Brain microvascular endothelial cell (primary cell): ENCODE measurements around the gene TXNRD2.

ENCODE experiments used
- DNase-seq: peaks from one replicate; pipeline ENCODE4 v3.0.0-alpha.2; 2020
- H3K27ac ChIP-seq: fragments of 250-450 bp; sonication (Bioruptor Pico); 2 replicates; pipeline ENCODE4 v1.5.1; 2020; ENCODE audit warnings: mild to moderate bottlenecking, moderate library complexity
- H3K27me3 ChIP-seq: fragments of 250-450 bp; sonication (Bioruptor Pico); replicated peaks from 2 replicates; pipeline ENCODE4 v1.5.1; 2020; ENCODE audit warnings: mild to moderate bottlenecking
- H3K36me3 ChIP-seq: fragments of 250-450 bp; sonication (Bioruptor Pico); replicated peaks from 2 replicates; pipeline ENCODE4 v1.5.1; 2020; ENCODE audit warnings: mild to moderate bottlenecking
- H3K4me3 ChIP-seq: 2 replicates; pipeline ENCODE4 v1.5.1; 2011; ENCODE audit warnings: low read depth, mild to moderate bottlenecking, control low read depth, low read length, moderate library complexity
- in situ Hi-C: cut with HindIII; loops from 2 replicates; pipeline ENCODE4 v1.10.0; 2017; ENCODE audit warnings: low sequenced_read_pairs, low pct_ligation_motif_present
- TF ChIP-seq, protein P1 (sequence below): IDR thresholded peaks from 2 replicates; pipeline ENCODE4 v1.5.1; 2011; ENCODE audit warnings: low read depth, mild to moderate bottlenecking, moderate library complexity, low read length, control low read depth, inconsistent platforms; ENCODE audit errors: missing control alignments

Gene TXNRD2

DNA sequence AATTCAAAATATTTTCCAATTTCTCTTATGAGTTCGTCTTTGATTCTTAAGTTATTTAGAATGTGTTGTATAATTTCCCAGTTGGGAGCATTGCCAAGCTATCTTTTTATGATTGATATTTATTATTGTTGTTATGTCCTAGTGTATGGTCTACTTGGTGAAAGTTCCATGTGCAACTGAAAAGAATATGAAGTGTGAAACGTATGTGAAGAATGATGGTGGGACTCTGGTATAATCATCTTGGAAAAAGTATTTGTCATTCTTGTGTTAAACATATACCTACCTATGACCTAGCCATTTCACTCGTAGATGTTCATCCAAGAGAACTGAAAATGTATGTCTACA lies 75.0 kb downstream of the TXNRD2 start:
- Histone ChIP-seq H3K27me3 (no peaks in the 10 kb centered on the region), H3K4me3 (no peak overlapping the region), H3K36me3 (no peaks in the 10 kb centered on the region), H3K27ac (no peak overlapping the region)
- in situ Hi-C loops = no loop called here
- DNase-seq = no peak
- TF ChIP-seq, protein P1, sequence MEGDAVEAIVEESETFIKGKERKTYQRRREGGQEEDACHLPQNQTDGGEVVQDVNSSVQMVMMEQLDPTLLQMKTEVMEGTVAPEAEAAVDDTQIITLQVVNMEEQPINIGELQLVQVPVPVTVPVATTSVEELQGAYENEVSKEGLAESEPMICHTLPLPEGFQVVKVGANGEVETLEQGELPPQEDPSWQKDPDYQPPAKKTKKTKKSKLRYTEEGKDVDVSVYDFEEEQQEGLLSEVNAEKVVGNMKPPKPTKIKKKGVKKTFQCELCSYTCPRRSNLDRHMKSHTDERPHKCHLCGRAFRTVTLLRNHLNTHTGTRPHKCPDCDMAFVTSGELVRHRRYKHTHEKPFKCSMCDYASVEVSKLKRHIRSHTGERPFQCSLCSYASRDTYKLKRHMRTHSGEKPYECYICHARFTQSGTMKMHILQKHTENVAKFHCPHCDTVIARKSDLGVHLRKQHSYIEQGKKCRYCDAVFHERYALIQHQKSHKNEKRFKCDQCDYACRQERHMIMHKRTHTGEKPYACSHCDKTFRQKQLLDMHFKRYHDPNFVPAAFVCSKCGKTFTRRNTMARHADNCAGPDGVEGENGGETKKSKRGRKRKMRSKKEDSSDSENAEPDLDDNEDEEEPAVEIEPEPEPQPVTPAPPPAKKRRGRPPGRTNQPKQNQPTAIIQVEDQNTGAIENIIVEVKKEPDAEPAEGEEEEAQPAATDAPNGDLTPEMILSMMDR = no peak

DNA sequence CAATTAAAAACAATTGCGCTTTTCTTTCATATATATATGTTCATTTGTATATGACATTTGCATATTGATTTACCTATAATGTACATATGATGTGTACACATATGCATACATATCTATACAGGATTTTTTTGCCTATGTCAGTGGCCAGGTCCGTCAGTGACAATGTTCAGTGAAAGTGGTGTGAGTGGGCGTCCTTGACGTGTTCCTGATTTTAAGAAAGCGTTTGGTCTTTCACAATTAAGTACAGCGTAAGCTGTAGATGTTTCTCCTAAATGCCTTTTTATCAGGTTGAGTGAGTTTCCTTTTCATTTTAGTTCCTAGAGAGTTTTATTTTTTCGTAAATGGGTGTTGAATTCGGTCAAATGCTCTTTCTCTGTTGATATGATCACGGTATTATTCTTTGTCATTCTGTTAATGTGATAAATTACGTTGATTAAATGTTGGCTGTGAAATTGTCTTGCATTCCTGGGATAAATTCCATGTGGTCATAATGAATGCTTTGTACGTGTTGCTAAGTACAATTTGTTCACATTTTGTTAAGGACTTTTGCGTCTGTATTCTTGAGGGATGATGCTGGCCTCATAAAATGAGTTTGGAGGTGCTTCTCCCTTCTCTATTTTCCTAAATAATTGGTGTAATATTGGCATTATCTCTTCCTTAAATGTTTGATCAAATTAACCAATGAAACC lies 76.3 kb downstream of the TXNRD2 start:
- no peak overlapping the region for H3K27ac ChIP-seq
- H3K4me3 ChIP-seq = no peak overlapping the region
- DNase-seq = no peak
- no peaks in the 10 kb centered on the region for H3K36me3 ChIP-seq
- in situ Hi-C loops = no loop called here
- TF ChIP-seq, protein P1 = no peak
- no peaks in the 10 kb centered on the region for H3K27me3 ChIP-seq

DNA sequence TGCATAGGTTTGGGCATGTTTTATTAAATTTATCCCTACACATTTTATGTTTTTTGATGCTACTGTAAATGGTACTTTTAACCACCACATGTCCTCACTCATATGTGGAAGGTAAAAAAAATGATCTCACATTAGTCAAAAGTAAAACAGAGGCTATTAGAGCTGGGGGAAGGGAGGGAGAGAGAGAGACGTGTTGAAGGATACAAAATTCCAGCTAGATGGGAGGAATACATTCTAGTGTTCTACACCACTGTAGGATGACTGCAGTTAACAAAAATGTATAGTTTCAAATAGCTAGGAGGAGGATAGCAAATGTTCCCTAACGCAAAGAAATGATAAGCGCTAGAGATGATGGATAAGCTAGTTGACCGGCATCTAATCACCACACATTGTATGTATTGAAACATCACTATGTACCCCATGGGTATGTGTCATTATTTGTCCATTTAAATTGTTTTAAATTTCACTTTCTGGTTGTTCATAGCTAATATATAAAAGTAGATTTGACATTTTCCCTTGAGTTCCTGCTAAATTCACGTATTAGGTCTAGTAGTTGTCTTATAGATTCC lies 77.0 kb downstream of the TXNRD2 start:
- in situ Hi-C loops = no loop called here
- H3K27me3 ChIP-seq = no peaks in the 10 kb centered on the region
- TF ChIP-seq, protein P1 = no peak

DNA sequence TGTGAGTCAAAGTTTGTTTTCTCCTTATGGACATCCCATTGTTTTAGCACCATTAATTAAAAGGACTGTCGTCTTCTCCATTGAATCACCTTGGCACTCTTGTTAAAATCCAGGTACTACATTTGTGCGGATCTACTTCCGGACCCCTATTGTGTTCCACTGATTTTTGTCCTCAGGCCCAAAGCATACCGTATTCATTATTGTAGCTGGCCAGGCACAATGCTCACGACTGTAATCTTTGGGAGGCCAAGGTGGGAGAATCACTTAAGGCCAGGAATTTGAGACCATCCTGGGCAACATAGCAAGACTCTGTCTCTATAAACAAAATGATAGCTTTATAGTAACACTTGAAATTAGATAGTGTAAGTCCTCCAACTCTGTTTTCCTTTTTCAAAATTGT lies 78.0 kb downstream of the TXNRD2 start:
- no peaks in the 10 kb centered on the region for H3K36me3 ChIP-seq
- no peak for DNase-seq
- in situ Hi-C loops = no loop called here
- TF ChIP-seq, protein P1 = no peak
- no peak overlapping the region for H3K27ac ChIP-seq
- H3K27me3 ChIP-seq = no peaks in the 10 kb centered on the region
- no peak overlapping the region for H3K4me3 ChIP-seq

More for the DNA sequence above, 77.0 kb downstream of the TXNRD2 start:
- no peak overlapping the region for H3K4me3 ChIP-seq
- no peaks in the 10 kb centered on the region for H3K36me3 ChIP-seq
- no peak overlapping the region for H3K27ac ChIP-seq
- DNase-seq = no peak

DNA sequence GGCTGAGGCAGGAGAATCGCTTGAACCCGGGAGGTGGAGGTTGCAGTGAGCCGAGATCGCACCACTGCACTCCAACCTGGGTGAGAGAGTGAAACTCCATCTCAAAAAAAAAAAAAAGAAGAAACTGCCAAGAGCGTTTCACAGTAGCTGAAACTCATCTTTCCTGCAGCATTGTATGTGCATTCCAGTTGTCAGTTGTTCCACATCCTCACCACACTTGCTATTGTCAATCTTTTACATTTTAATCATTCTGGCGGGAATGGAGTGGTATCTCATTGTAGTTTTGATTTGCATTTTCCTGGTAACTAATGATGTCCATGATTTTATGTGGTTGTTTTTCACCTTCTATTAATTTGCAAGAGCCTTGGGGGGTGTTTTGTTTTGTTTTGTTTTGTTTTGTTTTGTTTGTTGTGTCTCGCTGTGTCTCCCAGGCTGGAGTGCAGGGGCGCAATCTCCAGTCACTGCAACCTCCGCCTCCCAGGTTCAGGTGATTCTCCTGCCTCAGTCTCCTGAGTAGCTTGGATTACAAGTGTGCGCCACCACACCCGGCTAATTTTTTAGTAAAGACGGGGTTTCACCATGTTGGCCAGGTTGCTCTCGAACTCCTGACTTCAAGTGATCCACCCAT lies 78.9 kb downstream of the TXNRD2 start:
- no peak for DNase-seq
- TF ChIP-seq, protein P1 = no peak
- H3K36me3 ChIP-seq = no peaks in the 10 kb centered on the region
- no peaks in the 10 kb centered on the region for H3K27me3 ChIP-seq
- H3K27ac ChIP-seq = no peak overlapping the region
- in situ Hi-C loops = no loop called here
- H3K4me3 ChIP-seq = no peak overlapping the region
